ENCODE results near the gene PEX3. TPM values are rescaled to one million over a fixed set of nuclear protein-coding genes. Genes with fewer than 3 reads are reported as not detected.
A peak's percentile ranks its signal among the peaks of the same experiment; 100 is the strongest.

The PEX3 gene
- total RNA-seq, 3 donors from 2014 or later: 12.0 to 22.0 (median 20.0) TPM

DNA sequence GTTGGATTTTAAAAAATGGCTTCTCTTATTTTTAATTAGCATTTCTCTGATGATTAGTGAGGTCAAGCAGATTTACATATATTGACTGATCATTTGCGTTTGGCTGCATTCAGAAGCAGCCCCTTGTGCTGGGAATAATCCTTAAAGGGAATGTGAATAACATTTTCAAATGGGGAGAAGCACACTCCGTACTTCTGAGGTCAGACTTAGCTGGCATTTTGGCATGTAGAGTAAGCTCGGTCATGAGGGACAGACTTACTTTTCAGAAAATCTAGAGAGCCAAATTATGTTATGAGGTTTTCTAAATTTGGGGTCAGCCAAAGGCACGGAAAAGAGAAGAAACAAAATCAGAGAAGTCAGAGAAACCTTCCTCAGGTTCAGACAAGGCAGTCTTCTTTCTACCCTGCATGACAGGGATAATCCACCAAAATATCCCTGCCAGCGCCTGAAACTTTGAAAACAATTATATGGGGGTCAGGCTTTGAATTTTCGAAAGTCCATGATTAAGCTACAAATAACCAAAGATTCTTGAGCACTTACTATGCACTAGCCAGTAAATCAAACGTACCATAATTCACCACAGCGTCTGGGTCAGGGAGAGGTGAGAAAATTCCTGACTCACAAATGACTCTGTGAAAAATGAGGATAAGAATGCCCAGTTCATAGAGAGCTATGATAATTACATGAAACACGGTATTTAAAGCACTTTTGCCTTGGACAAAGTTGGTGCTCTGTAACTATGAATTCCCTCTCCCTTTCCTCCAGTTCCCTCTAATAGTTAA is 45.0 kb upstream of the PEX3 start:
- DNase-seq (ENCODE audit: low spot score in 2 of 2): no peak
- H3K27ac ChIP-seq: no peak overlapping the region
- TF ChIP-seq POLR2AphosphoS5 (IDR thresholded peaks at IDR 0.05): no peak
- TF ChIP-seq, protein P1, sequence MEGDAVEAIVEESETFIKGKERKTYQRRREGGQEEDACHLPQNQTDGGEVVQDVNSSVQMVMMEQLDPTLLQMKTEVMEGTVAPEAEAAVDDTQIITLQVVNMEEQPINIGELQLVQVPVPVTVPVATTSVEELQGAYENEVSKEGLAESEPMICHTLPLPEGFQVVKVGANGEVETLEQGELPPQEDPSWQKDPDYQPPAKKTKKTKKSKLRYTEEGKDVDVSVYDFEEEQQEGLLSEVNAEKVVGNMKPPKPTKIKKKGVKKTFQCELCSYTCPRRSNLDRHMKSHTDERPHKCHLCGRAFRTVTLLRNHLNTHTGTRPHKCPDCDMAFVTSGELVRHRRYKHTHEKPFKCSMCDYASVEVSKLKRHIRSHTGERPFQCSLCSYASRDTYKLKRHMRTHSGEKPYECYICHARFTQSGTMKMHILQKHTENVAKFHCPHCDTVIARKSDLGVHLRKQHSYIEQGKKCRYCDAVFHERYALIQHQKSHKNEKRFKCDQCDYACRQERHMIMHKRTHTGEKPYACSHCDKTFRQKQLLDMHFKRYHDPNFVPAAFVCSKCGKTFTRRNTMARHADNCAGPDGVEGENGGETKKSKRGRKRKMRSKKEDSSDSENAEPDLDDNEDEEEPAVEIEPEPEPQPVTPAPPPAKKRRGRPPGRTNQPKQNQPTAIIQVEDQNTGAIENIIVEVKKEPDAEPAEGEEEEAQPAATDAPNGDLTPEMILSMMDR (IDR thresholded peaks at IDR 0.05): no peak
- no peak for TF ChIP-seq POLR2A (IDR thresholded peaks at IDR 0.05)
- H3K4me1 ChIP-seq: no peaks in the 10 kb centered on the region
- H3K27me3 ChIP-seq: no peaks in the 10 kb centered on the region
- H3K9me3 ChIP-seq: no peaks in the 10 kb centered on the region
- no peak overlapping the region for H3K4me3 ChIP-seq
- H3K36me3 ChIP-seq: no peaks in the 10 kb centered on the region
- intact Hi-C loops (cut with DNase I; ENCODE audit: low total_unique reads): no loop called here

DNA sequence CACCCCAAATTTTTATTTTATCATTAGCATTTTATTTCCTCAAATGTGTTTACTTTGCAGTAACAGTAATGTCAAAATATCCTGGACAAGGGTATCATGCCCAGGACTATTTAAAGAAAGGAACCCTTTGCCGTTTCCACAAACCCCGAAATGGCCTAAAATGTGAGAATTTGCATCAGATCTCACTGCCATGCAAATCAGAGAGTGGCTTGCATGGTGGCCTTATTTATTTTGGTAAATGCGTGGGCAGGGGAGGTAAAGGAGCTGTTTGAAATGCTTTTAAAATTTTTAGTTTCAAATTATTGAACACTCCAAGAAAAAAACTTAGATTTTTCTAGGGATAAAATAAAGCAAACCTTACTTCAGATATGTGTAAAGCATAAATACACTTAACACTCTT is 43.9 kb upstream of the PEX3 start:
- Histone ChIP-seq H3K4me1 (no peaks in the 10 kb centered on the region), H3K27me3 (no peaks in the 10 kb centered on the region), H3K9me3 (no peaks in the 10 kb centered on the region), H3K27ac (no peak overlapping the region), H3K36me3 (no peaks in the 10 kb centered on the region), H3K4me3 (no peak overlapping the region)
- DNase-seq (ENCODE audit: low spot score in 2 of 2): no peak
- no peak for TF ChIP-seq POLR2A (IDR thresholded peaks at IDR 0.05)
- TF ChIP-seq POLR2AphosphoS5 (IDR thresholded peaks at IDR 0.05): no peak
- TF ChIP-seq, protein P1 (IDR thresholded peaks at IDR 0.05): no peak
- intact Hi-C loops (cut with DNase I; ENCODE audit: low total_unique reads): no loop called here

DNA sequence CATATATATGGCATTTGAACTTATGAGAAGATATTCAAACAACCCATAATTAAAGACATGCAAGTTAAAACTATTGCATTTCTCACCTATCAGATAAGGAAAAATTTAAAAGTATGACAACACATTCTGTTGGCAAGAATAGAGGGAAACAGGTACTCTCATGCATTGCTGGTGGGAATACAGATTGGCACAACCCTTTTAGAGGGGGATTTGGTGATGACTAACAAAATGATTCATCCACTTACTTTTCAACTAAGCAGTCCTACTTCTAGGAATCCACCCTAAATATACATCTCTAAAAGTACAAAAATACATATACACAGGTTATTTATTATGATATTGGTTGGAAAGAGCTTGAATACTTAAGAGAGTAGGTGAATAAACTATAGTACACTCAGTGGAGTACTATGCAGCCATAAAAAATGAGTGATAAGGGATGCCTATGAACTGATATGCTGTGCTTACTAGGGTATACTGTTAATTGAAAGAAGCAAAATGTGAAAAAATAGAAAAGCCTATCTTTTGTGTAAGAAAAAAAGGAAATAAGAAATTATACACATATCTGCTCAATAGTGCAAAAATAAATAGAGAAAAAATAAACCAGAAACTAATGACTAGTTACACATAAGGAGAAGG is 42.3 kb upstream of the PEX3 start:
- Histone ChIP-seq H3K4me1 (no peaks in the 10 kb centered on the region), H3K27me3 (no peaks in the 10 kb centered on the region), H3K27ac (no peak overlapping the region), H3K36me3 (no peaks in the 10 kb centered on the region), H3K4me3 (no peak overlapping the region), H3K9me3 (no peaks in the 10 kb centered on the region)
- intact Hi-C loops (cut with DNase I; ENCODE audit: low total_unique reads): no loop called here
- no peak for DNase-seq (ENCODE audit: low spot score in 2 of 2)
- TF ChIP-seq, protein P1 (IDR thresholded peaks at IDR 0.05): no peak
- no peak for TF ChIP-seq POLR2AphosphoS5 (IDR thresholded peaks at IDR 0.05)
- no peak for TF ChIP-seq POLR2A (IDR thresholded peaks at IDR 0.05)

DNA sequence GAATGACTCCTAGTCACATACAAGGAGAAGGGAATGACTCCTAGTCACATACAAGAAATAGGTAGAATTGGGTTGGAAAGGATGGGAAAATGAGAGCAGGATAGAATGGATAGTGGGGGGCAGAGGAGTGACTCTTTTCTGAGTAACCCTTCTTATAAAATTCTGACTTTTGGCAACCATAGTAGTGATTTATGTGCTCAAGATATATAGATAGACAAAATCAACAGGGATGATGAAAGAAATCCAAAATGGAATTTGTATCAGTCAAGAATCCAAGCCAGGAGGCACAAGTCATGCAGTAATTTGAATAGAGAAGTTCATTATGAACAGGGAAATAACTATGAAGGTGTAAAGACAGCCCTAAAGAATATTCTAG is 41.8 kb upstream of the PEX3 start:
- Histone ChIP-seq H3K4me3 (no peak overlapping the region), H3K9me3 (no peaks in the 10 kb centered on the region), H3K36me3 (no peaks in the 10 kb centered on the region), H3K27ac (no peak overlapping the region), H3K27me3 (no peaks in the 10 kb centered on the region), H3K4me1 (no peaks in the 10 kb centered on the region)
- TF ChIP-seq POLR2A (IDR thresholded peaks at IDR 0.05) (no peak), POLR2AphosphoS5 (IDR thresholded peaks at IDR 0.05) (no peak)
- TF ChIP-seq, protein P1 (IDR thresholded peaks at IDR 0.05): no peak
- no peak for DNase-seq (ENCODE audit: low spot score in 2 of 2)
- intact Hi-C loops (cut with DNase I; ENCODE audit: low total_unique reads): no loop called here

DNA sequence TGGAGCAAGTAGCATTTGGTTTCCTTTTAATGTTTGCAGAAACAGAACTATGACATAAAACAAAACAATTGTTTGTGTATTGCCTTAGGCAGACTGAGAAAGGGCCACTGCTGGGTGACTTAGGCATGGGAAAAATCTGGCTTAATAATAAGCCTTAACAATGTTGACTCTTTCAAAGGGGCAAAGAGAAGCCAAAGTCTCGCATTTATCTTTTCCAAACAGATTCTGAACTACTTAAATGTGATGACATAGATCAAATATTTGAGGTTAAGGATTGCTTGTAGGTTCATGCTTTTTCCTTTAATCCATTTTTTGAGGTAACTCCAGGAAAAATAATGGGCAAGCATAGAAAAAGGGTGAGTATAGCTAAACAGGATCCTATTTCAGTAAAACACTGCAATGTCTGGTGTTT is 39.7 kb upstream of the PEX3 start:
- no peaks in the 10 kb centered on the region for H3K36me3 ChIP-seq
- TF ChIP-seq POLR2AphosphoS5 (IDR thresholded peaks at IDR 0.05) (no peak), POLR2A (IDR thresholded peaks at IDR 0.05) (no peak)
- intact Hi-C loops (cut with DNase I; ENCODE audit: low total_unique reads): no loop called here

More for the DNA sequence above, 39.7 kb upstream of the PEX3 start:
- Histone ChIP-seq H3K4me1 (no peaks in the 10 kb centered on the region), H3K4me3 (no peak overlapping the region), H3K27ac (peak overlapping the region in 1 of 2 donors; percentile 26), H3K9me3 (no peaks in the 10 kb centered on the region), H3K27me3 (no peaks in the 10 kb centered on the region)
- DNase-seq (ENCODE audit: low spot score in 2 of 2): no peak
